ENCODE measurements around the gene DHRSX.
"Not testable (repeated sequence)": the region's sequence is repeated elsewhere in the genome, so short reads cannot be mapped to it uniquely, and the experiment has no call there.

The DHRSX gene

GRCh38 chrX:2242980-2243379 lies 257.8 kb downstream of the DHRSX start:
- DNase-seq, result no peak

- no peak for DNase-seq
Measured at GRCh38 chrX:2242326-2242725, 258.4 kb downstream of the DHRSX start.

GRCh38 chrX:2241496-2241895 lies 259.3 kb downstream of the DHRSX start:
- not testable (repeated sequence) for DNase-seq

GRCh38 chrX:2240761-2241160 lies 260.0 kb downstream of the DHRSX start:
- not testable (repeated sequence) for DNase-seq

GRCh38 chrX:2237976-2238375 lies 262.8 kb downstream of the DHRSX start:
- no peak for DNase-seq

GRCh38 chrX:2231570-2232192 lies 269.1 kb downstream of the DHRSX start:
- DNase-seq, result no peak

- no peak for DNase-seq
Measured at GRCh38 chrX:2230457-2230856, 270.3 kb downstream of the DHRSX start.

- DNase-seq, result no peak
Measured at GRCh38 chrX:2228536-2228935, 272.2 kb downstream of the DHRSX start.

- DNase-seq, result no peak
Measured at GRCh38 chrX:2226906-2227656, 273.7 kb downstream of the DHRSX start.

GRCh38 chrX:2226182-2226581 lies 274.6 kb downstream of the DHRSX start:
- no peak for DNase-seq

GRCh38 chrX:2224597-2225235 lies 276.1 kb downstream of the DHRSX start:
- no peak for DNase-seq

GRCh38 chrX:2224161-2224560 lies 276.6 kb downstream of the DHRSX start:
- DNase-seq, result no peak

GRCh38 chrX:2220829-2221567 lies 279.8 kb downstream of the DHRSX start:
- no peak for DNase-seq

- no peak for DNase-seq
Measured at GRCh38 chrX:2220296-2220695, 280.5 kb downstream of the DHRSX start.

GRCh38 chrX:2214138-2214823 lies 286.5 kb downstream of the DHRSX start:
- DNase-seq, result not testable (repeated sequence)

- DNase-seq, result not testable (repeated sequence)
Measured at GRCh38 chrX:2211667-2212066, 289.1 kb downstream of the DHRSX start.

GRCh38 chrX:2193273-2193592 lies 307.5 kb downstream of the DHRSX start:
- no peak for DNase-seq

GRCh38 chrX:2192584-2193272 lies 308.0 kb downstream of the DHRSX start:
- no peak for DNase-seq

GRCh38 chrX:2188840-2189239 lies 311.9 kb downstream of the DHRSX start:
- DNase-seq, result no peak

- DNase-seq, result no peak
Measured at GRCh38 chrX:2188330-2188792, 312.4 kb downstream of the DHRSX start.

GRCh38 chrX:2187352-2188115 lies 313.2 kb downstream of the DHRSX start:
- DNase-seq, result no peak
